ENCODE data around the gene DGUOK. TPM values are rescaled to one million over a fixed set of nuclear protein-coding genes. Genes with fewer than 3 reads are reported as not detected.

DGUOK gene
- polyA plus RNA-seq, 1 donor from 2014 or later, result 168 TPM

GRCh38 chr2:73963385-73964120 is 36.9 kb downstream of the DGUOK start:
- Histone ChIP-seq H3K4me2 (ENCODE audit: low read length) (no peak overlapping the region), H3K27ac (ENCODE audit: low read length) (no peak overlapping the region), H2AFZ (ENCODE audit: low read depth, low read length) (no peak overlapping the region), H4K20me1 (ENCODE audit: insufficient read depth) (no peaks in the 10 kb centered on the region), H3K9ac (ENCODE audit: low read length) (no peak overlapping the region), H3K4me3 (ENCODE audit: low read length) (no peak overlapping the region), H3K9me2 (ENCODE audit: insufficient read depth, low read length) (no peaks in the 10 kb centered on the region), H3K36me3 (ENCODE audit: insufficient read depth, low read length) (peaks cover 8% of the 10 kb centered on the region), H3K9me3 (ENCODE audit: low read length) (no peaks in the 10 kb centered on the region), H3K27me3 (ENCODE audit: insufficient read depth, low read depth, low read length) (no peaks in the 10 kb centered on the region), H3K79me2 (replicated peaks; ENCODE audit: insufficient read depth, low read length) (no peaks in the 10 kb centered on the region), H3F3A (ENCODE audit: insufficient read depth, low read length, poor library complexity, severe bottlenecking) (no peaks in the 10 kb centered on the region)
- TF ChIP-seq REST (IDR thresholded peaks at IDR 0.05; ENCODE audit: borderline replicate concordance) (no peak), CTCF (IDR thresholded peaks at IDR 0.05; ENCODE audit: poor library complexity, severe bottlenecking) (no peak), MXI1 (conservative IDR thresholded peaks at IDR 0.05; ENCODE audit: poor library complexity, severe bottlenecking) (no peak), RAD21 (conservative IDR thresholded peaks at IDR 0.05) (no peak), EZH2 (IDR thresholded peaks at IDR 0.05; ENCODE audit: borderline replicate concordance, insufficient read depth, low read length, poor library complexity, severe bottlenecking) (no peak)

GRCh38 chr2:73964223-73964622 is 37.5 kb downstream of the DGUOK start:
- no peaks in the 10 kb centered on the region for H3K9me2 ChIP-seq (ENCODE audit: insufficient read depth, low read length)
- H3K27me3 ChIP-seq (ENCODE audit: insufficient read depth, low read depth, low read length), result no peaks in the 10 kb centered on the region
- no peak overlapping the region for H3K4me3 ChIP-seq (ENCODE audit: low read length)
- no peak overlapping the region for H3K9ac ChIP-seq (ENCODE audit: low read length)
- no peaks in the 10 kb centered on the region for H4K20me1 ChIP-seq (ENCODE audit: insufficient read depth)
- no peak overlapping the region for H2AFZ ChIP-seq (ENCODE audit: low read depth, low read length)
- peaks cover 2% of the 10 kb centered on the region for H3K36me3 ChIP-seq (ENCODE audit: insufficient read depth, low read length)
- no peaks in the 10 kb centered on the region for H3F3A ChIP-seq (ENCODE audit: insufficient read depth, low read length, poor library complexity, severe bottlenecking)
- no peaks in the 10 kb centered on the region for H3K79me2 ChIP-seq (replicated peaks; ENCODE audit: insufficient read depth, low read length)
- H3K9me3 ChIP-seq (ENCODE audit: low read length), result no peaks in the 10 kb centered on the region
- H3K4me2 ChIP-seq (ENCODE audit: low read length), result no peak overlapping the region
- H3K27ac ChIP-seq (ENCODE audit: low read length), result no peak overlapping the region
- no peak for TF ChIP-seq EZH2 (IDR thresholded peaks at IDR 0.05; ENCODE audit: borderline replicate concordance, insufficient read depth, low read length, poor library complexity, severe bottlenecking)

DNA sequence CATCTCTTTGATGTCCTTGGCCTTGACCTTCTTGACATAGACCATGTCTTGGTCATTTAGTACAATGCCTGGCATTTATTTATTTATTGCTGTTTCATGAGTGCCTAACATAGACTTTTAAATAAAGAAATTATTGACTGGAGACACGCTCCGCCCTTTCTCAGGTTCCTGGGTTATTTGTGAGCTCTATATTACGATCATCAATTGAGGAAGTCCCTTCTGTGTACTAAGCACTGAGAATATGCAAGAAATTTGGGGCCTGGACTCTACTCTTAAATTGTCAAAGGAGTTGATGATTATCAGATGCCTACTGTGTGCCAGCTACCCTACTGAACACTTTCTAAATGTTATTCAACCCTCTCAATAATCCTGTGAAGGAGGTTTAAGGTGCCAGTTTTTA is 38.4 kb downstream of the DGUOK start:
- Histone ChIP-seq H2AFZ (ENCODE audit: low read depth, low read length) (no peak overlapping the region), H3K27me3 (ENCODE audit: insufficient read depth, low read depth, low read length) (no peaks in the 10 kb centered on the region), H3K9ac (ENCODE audit: low read length) (no peak overlapping the region), H3K9me3 (ENCODE audit: low read length) (no peaks in the 10 kb centered on the region), H3K27ac (ENCODE audit: low read length) (no peak overlapping the region), H3K4me3 (ENCODE audit: low read length) (no peak overlapping the region), H3F3A (ENCODE audit: insufficient read depth, low read length, poor library complexity, severe bottlenecking) (no peaks in the 10 kb centered on the region), H3K36me3 (ENCODE audit: insufficient read depth, low read length) (no peaks in the 10 kb centered on the region), H3K9me2 (ENCODE audit: insufficient read depth, low read length) (no peaks in the 10 kb centered on the region), H3K79me2 (replicated peaks; ENCODE audit: insufficient read depth, low read length) (no peaks in the 10 kb centered on the region), H4K20me1 (ENCODE audit: insufficient read depth) (no peaks in the 10 kb centered on the region), H3K4me2 (ENCODE audit: low read length) (no peak overlapping the region)
- no peak for TF ChIP-seq SMC3 (conservative IDR thresholded peaks at IDR 0.05; ENCODE audit: poor library complexity)
- TF ChIP-seq EP300 (conservative IDR thresholded peaks at IDR 0.05; ENCODE audit: poor library complexity, severe bottlenecking), result no peak
- TF ChIP-seq REST (IDR thresholded peaks at IDR 0.05; ENCODE audit: borderline replicate concordance), result no peak
- no peak for TF ChIP-seq MXI1 (conservative IDR thresholded peaks at IDR 0.05; ENCODE audit: poor library complexity, severe bottlenecking)
- no peak for TF ChIP-seq CTCF (IDR thresholded peaks at IDR 0.05; ENCODE audit: poor library complexity, severe bottlenecking)
- TF ChIP-seq RAD21 (conservative IDR thresholded peaks at IDR 0.05), result no peak
- no peak for TF ChIP-seq EZH2 (IDR thresholded peaks at IDR 0.05; ENCODE audit: borderline replicate concordance, insufficient read depth, low read length, poor library complexity, severe bottlenecking)
- TF ChIP-seq POLR2AphosphoS5 (IDR thresholded peaks at IDR 0.05), result no peak
- no peak for TF ChIP-seq TAF1 (IDR thresholded peaks at IDR 0.05; ENCODE audit: low read depth)

All from neural cell (in vitro differentiated cells).